Activated T-cell treated with anti-CD3 and anti-CD28 coated beads, Interleukin-2, amount 50 U/mL, for 72 hours (primary cell): ENCODE data around the gene TRIM71. TPM values are rescaled to one million over a fixed set of nuclear protein-coding genes. Genes with fewer than 3 reads are reported as not detected.
"Not testable (repeated sequence)": the region's sequence is repeated elsewhere in the genome, so short reads cannot be mapped to it uniquely, and the experiment has no call there.

Experiments
- ATAC-seq, 2 donors: fragments of 150-1000 bp; cut with Tn5 transposase; replicated peaks in 1 of 2; 2 replicates each; pipeline ENCODE4 v1.10.0; 2021; ENCODE audit warnings: moderate library complexity in 2 of 2, mild to moderate bottlenecking in 1 of 2
- DNase-seq, 2 donors: peaks; one replicate each; pipeline ENCODE4 v3.0.0; 2021 to 2022; ENCODE audit warnings: mixed read lengths in 1 of 2
- H3K27ac Mint-ChIP-seq: one replicate; pipeline ENCODE4 v1.8.0; 2022; ENCODE audit warnings: mild to moderate bottlenecking, moderate library complexity, mixed read lengths
- H3K27me3 Mint-ChIP-seq: one replicate; pipeline ENCODE4 v1.8.0; 2022; ENCODE audit warnings: low read depth, mixed read lengths
- H3K36me3 Mint-ChIP-seq, 2 donors: one replicate each; pipeline ENCODE4 v1.8.0; 2022; ENCODE audit warnings: mixed read lengths in 2 of 2, mild to moderate bottlenecking in 1 of 2; ENCODE audit not compliant: insufficient read depth in 2 of 2
- H3K4me1 Mint-ChIP-seq: one replicate; pipeline ENCODE4 v1.8.0; 2022; ENCODE audit warnings: low read depth, mixed read lengths
- H3K4me3 Mint-ChIP-seq, 2 donors: one replicate each; pipeline ENCODE4 v1.8.0; 2022; ENCODE audit warnings: mild to moderate bottlenecking in 2 of 2, mixed read lengths in 2 of 2, moderate library complexity in 2 of 2
- H3K9me3 Mint-ChIP-seq, 2 donors: one replicate each; pipeline ENCODE4 v1.8.0; 2022; ENCODE audit warnings: mixed read lengths in 2 of 2
- total RNA-seq, 2 donors: library from RNA; stranded (reverse); gene quantifications; one replicate each; pipeline ENCODE4 v1.2.3, GENCODE V29; 2022

The TRIM71 gene
- total RNA-seq, 2 donors from 2014 or later = 0.02 to 0.07 TPM

DNA sequence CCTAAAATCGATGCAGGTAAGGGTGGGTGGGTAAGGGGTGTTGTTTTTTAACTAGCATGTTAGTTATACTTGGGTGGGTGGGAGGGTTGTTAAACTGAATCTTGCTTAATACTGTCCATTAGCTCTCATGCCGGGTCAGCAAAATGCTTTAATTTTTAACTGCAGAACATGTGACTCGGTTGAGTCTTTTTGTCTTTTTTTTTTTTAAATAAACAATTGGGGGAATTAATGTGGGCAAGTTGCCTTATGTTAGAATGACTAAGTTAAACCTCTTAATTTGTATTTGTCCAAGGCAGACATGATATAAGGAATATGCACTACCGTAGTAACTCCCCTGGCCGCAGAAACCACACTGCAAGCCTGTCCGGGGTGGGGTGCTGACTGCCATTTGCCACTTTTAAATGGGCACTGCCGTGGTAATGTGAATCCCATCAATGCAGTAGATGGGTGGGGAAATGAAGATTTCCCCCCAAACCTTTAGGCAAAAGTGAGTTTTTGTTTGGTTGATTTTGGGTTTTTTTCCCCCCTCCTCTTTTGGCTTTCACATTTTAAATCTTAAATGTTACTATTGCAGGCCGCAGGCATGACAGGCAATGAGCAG, 79.3 kb downstream of the TRIM71 start:
- H3K9me3 Mint-ChIP-seq = no peaks in the 10 kb centered on the region
- H3K27ac Mint-ChIP-seq = no peak overlapping the region
- H3K27me3 Mint-ChIP-seq = peaks cover 66% of the 10 kb centered on the region
- ATAC-seq (no peak), DNase-seq (no peak)
- H3K4me1 Mint-ChIP-seq = peaks cover 1% of the 10 kb centered on the region
- no peak overlapping the region for H3K4me3 Mint-ChIP-seq
- no peaks in the 10 kb centered on the region for H3K36me3 Mint-ChIP-seq

DNA sequence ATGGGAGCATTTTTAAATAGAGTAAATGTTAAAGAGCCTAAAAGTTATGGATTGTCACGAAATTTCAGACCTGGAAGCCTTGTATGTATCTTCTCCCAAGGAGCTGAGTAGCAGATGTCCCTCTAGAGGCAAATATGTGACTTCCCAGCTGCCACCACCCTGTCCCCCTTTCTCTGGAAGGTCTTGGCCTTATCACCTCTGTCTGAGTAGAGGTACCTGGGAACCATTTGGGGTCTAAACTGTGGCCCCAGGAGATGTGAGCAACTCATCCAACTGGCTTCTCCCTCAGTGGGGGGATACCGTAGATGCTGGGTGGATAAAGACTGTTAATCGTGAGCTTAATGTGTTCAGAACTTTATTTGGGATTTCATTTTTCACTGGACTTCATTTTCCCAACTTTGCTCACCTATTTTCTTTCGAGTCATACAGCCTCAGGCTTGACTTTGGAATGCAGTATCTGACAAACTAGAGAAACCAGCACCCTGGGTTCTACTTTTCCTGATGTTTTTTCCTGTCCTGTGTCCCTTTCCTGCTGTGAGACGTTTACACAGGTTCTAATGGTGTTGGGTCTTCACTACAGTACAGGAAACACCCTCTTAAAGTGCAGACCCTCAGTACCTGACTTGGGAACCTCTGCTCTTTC, 80.3 kb downstream of the TRIM71 start:
- Mint-ChIP-seq H3K27ac (no peak overlapping the region), H3K4me1 (peaks cover 5% of the 10 kb centered on the region), H3K4me3 (no peak overlapping the region), H3K27me3 (peaks cover 57% of the 10 kb centered on the region), H3K9me3 (no peaks in the 10 kb centered on the region), H3K36me3 (no peaks in the 10 kb centered on the region)
- ATAC-seq = no peak
- no peak for DNase-seq

DNA sequence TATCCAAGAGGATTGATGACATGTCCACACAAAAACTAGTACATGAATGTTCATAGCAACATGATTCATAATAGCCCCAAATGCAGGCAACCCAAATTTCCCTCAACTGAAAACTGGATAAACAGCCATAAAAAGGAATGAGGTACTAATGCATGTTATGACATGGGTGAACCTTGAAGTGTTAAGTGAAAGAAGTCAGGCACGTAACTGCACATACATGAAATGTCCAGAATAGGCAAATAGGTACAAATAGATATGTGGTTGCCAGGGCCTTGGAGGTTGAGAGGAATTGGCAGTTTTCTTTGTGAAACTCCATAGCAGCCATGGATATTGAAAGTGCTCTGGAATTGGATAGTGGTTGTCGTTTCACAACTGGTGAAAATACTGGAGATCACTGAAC, 81.5 kb downstream of the TRIM71 start:
- Mint-ChIP-seq H3K27me3 (peaks cover 51% of the 10 kb centered on the region), H3K36me3 (no peaks in the 10 kb centered on the region), H3K9me3 (no peaks in the 10 kb centered on the region), H3K4me1 (peaks cover 5% of the 10 kb centered on the region), H3K4me3 (no peak overlapping the region), H3K27ac (no peak overlapping the region)
- DNase-seq (no peak), ATAC-seq (no peak)

DNA sequence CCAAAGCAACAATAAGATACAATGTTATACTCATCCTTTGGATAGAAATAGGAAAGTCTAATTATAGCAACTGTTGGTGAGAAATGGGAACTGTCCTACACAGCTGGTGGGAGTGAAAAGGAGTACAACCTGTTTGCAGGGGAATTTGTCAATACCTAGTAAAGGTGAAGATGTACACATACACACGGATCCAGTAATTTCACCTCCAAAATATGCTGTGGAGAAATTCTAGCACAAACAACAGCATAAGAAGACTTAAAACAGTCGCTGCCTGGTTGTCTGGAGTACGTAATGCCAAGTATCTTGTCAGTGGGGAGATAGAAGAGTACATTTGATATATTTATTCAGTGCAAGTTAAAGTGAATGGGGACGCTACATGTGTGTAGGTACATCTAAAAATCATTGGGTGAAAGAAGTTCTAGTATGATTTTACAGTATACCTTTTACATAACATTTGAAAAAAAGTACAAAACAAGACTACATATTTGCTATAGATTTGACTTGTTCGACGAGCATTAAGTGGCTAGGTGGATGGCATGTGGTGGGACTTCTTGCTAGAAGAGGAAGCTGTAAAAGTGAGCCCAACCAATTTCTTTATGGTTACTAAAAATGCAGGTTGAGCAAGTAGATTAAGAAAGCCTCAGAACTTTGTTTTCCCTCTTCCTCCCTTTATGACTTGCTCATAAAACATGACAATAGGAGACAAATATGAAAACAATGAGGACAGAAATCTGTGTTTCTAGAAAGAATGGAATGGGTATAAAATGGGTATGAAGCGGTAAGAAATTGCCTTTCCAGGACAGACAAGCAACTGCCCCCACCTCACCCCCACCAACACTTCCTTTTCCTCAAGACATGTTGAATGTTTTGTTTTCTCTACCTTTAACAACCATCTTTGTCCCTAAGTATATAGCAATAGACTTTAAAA, 83.5 kb downstream of the TRIM71 start:
- Mint-ChIP-seq H3K9me3 (no peaks in the 10 kb centered on the region), H3K27me3 (peaks cover 31% of the 10 kb centered on the region), H3K36me3 (no peaks in the 10 kb centered on the region), H3K4me3 (no peak overlapping the region), H3K4me1 (peaks cover 5% of the 10 kb centered on the region), H3K27ac (no peak overlapping the region)
- ATAC-seq = no peak
- DNase-seq = no peak

DNA sequence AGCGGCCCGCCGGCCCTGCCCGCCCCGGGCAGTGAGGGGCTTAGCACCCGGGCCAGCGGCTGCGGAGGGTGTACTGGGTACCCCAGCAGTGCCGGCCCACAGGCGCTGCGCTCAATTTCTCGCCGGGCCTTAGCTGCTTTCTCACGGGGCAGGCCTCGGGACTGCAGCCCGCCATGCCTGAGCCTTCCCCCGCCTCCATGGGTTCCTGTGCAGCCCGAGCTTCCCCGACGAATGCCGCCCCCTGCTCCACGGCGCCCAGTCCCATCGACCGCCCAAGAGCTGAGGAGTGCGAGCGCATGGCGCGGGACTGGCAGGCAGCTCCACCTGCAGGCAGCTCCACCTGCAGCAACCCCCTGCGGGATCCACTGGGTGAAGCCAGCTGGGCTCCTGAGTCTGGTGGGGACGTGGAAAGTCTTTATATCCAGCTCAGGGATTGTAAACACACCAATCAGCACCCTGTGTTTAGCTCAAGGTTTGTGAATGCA, 85.1 kb downstream of the TRIM71 start:
- ATAC-seq = peak; percentile 72 to 80
- H3K27ac Mint-ChIP-seq, H3K4me1 Mint-ChIP-seq: not testable (repeated sequence)

DNA sequence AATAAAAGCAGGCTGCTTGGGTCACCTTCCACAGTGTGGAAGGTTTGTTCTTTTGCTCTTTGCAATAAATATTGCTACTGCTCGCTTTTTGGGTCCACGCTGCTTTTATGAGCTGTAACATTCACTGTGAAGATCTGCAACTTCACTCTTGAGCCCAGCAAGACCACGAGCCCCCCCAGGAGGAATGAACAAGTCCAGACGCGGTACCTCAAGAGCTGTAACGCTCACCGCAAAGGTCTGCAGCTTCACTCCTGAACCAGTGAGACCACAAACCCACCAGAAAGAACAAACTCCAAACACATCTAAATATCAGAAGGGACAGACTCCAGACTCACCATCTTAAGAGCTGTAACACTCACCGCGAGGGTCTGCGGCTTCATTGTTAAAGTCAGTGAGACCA, 86.2 kb downstream of the TRIM71 start:
- no peak for ATAC-seq
- H3K36me3 Mint-ChIP-seq = no peaks in the 10 kb centered on the region
- DNase-seq = no peak
- H3K4me3 Mint-ChIP-seq = no peak overlapping the region
- no peak overlapping the region for H3K27ac Mint-ChIP-seq
- H3K4me1 Mint-ChIP-seq = peaks cover 5% of the 10 kb centered on the region
- H3K9me3 Mint-ChIP-seq = no peaks in the 10 kb centered on the region
- peaks cover 20% of the 10 kb centered on the region for H3K27me3 Mint-ChIP-seq

More for the DNA sequence above, 85.1 kb downstream of the TRIM71 start:
- Mint-ChIP-seq H3K4me3 (peak overlapping the region; percentile 79 to 84), H3K27me3 (peaks cover 28% of the 10 kb centered on the region)
- not testable (repeated sequence) for H3K9me3 Mint-ChIP-seq, H3K36me3 Mint-ChIP-seq
- peak; percentile 40 to 58 for DNase-seq

DNA sequence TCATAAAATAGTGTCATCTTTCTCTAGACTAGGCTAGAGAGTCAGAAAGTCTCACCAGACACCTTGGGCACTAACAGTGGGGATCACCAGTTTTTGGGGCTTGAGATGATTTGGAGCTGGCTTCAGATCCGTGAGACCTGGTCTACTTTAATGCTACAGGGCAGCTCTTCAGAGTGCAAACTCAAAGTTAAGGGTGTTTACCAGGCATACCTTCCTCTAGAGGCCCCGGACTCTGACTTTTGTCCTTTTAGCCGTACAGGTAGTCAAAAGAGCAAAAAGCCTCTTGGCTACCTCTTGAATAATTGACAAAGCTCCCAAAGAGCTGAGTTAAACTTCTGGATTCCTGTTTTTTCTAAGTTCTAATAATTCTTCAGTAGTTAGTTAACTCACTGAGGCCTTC, 92.2 kb downstream of the TRIM71 start:
- DNase-seq (no peak), ATAC-seq (no peak)
- H3K9me3 Mint-ChIP-seq = peaks cover 0 to 1% of the 10 kb centered on the region in 2 donors

DNA sequence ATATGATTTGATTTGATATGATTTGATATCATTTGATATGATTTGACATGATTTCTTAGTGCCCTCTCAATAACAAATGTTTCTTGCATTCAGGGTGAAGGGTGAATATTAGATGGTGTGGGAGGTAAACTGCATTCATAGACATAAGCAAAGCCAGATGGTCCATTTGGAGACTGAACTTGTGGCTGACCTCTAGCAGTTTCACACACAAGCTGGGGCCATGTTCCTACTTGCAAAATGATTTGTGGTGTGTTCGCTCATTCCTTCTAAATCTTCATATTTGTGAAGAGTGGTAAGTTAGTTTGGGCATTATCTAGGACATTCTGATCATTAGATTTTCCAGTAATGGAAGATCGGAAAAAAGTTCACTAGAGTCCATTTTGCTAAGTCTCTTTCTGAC, 93.2 kb downstream of the TRIM71 start:
- no peak for DNase-seq
- Mint-ChIP-seq H3K27ac (no peak overlapping the region), H3K9me3 (peaks cover 0 to 1% of the 10 kb centered on the region in 2 donors), H3K4me3 (no peak overlapping the region), H3K27me3 (peaks cover 6% of the 10 kb centered on the region), H3K4me1 (no peaks in the 10 kb centered on the region), H3K36me3 (no peaks in the 10 kb centered on the region)
- no peak for ATAC-seq

More for the DNA sequence above, 92.2 kb downstream of the TRIM71 start:
- no peak overlapping the region for H3K27ac Mint-ChIP-seq
- H3K4me1 Mint-ChIP-seq = no peaks in the 10 kb centered on the region
- no peak overlapping the region for H3K4me3 Mint-ChIP-seq
- H3K27me3 Mint-ChIP-seq = peaks cover 6% of the 10 kb centered on the region
- H3K36me3 Mint-ChIP-seq = no peaks in the 10 kb centered on the region

DNA sequence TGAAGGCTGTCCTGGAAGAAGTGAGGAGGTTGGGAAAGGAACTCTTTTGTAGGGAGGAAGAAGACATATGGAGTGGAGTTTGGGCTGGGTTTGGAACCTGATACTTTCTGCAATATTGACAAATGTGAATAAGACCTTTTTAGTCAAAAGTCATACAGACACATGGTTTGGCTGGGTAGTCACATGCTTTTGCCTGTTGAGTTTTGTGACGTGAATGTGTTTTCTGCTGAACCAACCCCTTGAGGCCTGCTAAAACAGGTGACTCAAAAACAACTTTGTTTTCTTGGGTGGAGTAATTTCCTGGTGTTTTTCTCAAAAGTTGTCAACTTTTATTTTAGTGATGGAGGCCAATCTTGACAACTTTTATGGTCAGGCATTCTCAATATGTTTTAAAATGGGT, 94.2 kb downstream of the TRIM71 start:
- H3K27ac Mint-ChIP-seq = no peak overlapping the region
- H3K4me3 Mint-ChIP-seq = no peak overlapping the region
- H3K9me3 Mint-ChIP-seq = peaks cover 1 to 2% of the 10 kb centered on the region in 2 donors
- peaks cover 6% of the 10 kb centered on the region for H3K27me3 Mint-ChIP-seq
- H3K4me1 Mint-ChIP-seq = no peaks in the 10 kb centered on the region
- H3K36me3 Mint-ChIP-seq = peaks cover 0 to 4% of the 10 kb centered on the region in 2 donors
- no peak for DNase-seq
- ATAC-seq = peak in 1 of 2 donors; percentile 36

DNA sequence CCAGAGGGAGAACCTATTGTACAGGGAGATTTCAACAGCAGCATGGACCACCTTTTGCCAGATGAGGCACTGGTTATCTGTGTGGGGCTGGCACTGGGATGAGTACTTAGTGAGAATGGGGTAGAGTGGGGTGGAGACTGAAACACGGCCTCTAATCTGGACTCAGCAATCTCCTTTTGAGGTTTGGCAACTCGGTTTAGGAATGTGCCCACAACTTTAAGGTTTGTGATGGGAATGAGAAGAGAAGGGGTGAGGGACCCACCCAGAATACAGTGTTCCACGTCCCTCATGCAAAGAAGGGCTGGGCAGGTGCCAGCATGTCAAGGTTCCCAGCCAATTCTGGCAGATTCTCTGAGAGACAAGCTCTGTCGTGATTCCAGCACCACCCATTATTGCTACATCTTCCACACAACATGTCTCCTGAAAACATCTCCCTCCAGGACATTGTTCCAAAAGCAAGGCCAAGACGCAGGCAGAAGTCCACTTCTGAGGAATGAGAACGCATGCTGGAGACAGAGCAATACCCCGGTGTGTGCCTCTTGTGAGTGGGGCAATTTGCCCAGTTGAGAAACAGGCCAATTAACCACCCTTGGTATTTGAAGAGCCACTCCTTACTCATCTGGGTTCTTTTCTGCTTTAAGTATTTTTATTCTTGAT, 96.1 kb downstream of the TRIM71 start:
- Mint-ChIP-seq H3K4me3 (no peak overlapping the region), H3K27ac (no peak overlapping the region), H3K36me3 (peaks cover 3 to 6% of the 10 kb centered on the region in 2 donors), H3K4me1 (no peaks in the 10 kb centered on the region), H3K9me3 (peaks cover 1 to 2% of the 10 kb centered on the region in 2 donors), H3K27me3 (no peaks in the 10 kb centered on the region)
- DNase-seq = no peak
- no peak for ATAC-seq

DNA sequence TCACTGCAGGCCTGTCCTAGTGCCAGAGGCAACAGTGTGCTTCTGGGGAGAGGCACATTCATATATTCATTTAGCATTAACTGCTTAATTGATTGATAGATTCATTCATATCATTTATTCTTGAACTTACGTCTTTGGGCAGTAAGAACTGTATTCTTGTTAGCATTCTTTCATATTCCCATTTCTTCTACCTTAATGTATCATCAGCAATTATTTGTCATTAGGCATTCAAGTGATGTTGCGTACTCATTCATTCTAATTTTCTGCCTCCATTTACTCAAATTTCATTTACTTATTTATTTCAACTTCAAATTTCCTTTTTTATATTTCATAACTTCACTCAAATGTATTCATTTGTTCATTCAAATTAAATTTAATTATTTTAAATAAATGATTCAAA, 102.1 kb downstream of the TRIM71 start:
- H3K9me3 Mint-ChIP-seq = peaks cover 0 to 2% of the 10 kb centered on the region in 2 donors
- DNase-seq (no peak), ATAC-seq (no peak)
- H3K4me3 Mint-ChIP-seq = no peak overlapping the region
- no peaks in the 10 kb centered on the region for H3K4me1 Mint-ChIP-seq
- H3K27me3 Mint-ChIP-seq = no peaks in the 10 kb centered on the region
- H3K36me3 Mint-ChIP-seq = peaks cover 3 to 6% of the 10 kb centered on the region in 2 donors
- no peak overlapping the region for H3K27ac Mint-ChIP-seq

DNA sequence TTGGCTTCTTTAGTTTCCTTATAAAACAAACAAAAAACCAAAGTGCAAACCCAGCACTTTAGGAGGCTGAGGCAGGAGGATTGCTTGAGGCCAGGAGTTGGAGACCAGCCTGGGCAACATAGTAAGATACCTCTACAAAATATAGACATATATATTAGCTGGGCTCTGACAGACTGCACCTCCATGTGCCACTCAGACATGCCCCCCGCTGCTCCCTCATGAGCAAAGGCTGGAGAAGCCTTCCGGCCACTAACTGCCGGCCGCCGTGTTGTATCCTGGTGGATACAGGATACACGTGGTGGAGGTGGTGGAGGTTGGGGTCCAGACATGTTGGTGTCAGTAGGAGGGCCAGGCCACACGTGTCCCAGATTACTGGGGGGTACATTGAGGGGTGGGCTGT, 104.3 kb downstream of the TRIM71 start:
- DNase-seq (no peak), ATAC-seq (no peak)
- Mint-ChIP-seq H3K4me1 (no peaks in the 10 kb centered on the region), H3K36me3 (peaks cover 2 to 3% of the 10 kb centered on the region in 2 donors), H3K27me3 (no peaks in the 10 kb centered on the region), H3K4me3 (no peak overlapping the region), H3K9me3 (no peaks in the 10 kb centered on the region), H3K27ac (no peak overlapping the region)

DNA sequence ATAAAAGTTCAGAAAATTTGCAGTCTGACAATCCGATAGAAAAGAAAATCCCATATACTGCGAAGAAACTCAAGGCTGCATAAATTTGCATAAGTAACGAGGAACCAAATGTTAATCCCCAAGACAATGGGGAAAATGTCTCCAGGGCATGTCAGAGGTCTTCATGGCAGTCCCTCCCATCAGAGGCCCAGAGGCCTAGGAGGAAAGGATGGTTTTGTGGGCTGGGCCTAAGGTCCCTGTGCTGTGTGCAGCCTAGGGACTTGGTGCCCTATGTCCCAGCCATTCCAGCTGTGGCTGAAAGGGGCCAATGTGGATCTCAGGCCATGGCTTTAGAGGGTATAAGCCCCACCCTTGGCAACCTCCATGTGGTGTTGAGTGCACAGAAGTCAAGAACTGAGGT, 112.4 kb downstream of the TRIM71 start:
- ATAC-seq (no peak), DNase-seq (no peak)
- H3K9me3 Mint-ChIP-seq = no peaks in the 10 kb centered on the region
- no peak overlapping the region for H3K27ac Mint-ChIP-seq
- no peaks in the 10 kb centered on the region for H3K4me1 Mint-ChIP-seq
- H3K36me3 Mint-ChIP-seq = no peaks in the 10 kb centered on the region
- H3K4me3 Mint-ChIP-seq = no peak overlapping the region
- H3K27me3 Mint-ChIP-seq = peaks cover 7% of the 10 kb centered on the region
